ENCODE measurements around the gene TBL1X. TPM values are rescaled to one million over a fixed set of nuclear protein-coding genes. Genes with fewer than 3 reads are reported as not detected.

Gene TBL1X
- total RNA-seq, 6 donors from 2014 or later, result 6.3 to 21.4 (median 12.8) TPM

DNA sequence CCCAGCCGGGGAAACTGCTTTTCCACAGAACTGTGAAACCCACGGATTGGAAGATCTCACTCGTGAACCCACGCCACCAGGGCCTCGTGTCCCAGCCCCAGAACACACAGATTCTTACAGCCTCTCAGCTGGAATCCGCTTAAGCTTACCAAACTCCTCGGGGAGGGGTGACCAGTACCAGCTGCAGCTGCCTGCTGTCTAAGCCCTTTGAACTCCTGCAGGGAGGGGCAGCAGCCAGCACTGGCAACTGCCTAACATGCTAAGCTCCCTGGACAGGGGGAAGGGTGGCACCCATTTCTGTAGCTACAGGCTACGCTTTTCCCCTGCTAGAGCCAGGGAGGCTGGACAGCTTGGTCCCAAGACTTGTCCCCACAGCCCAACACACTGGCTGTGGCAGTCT, 38.4 kb downstream of the TBL1X start:
- no peaks in the 10 kb centered on the region for H3K9me3 ChIP-seq
- no peak overlapping the region for H3K4me3 ChIP-seq
- DNase-seq (no peak), ATAC-seq (ENCODE audit: low FRiP score in 2 of 2) (no peak)
- H3K36me3 ChIP-seq, result peaks cover 0 to 5% (median 0%) of the 10 kb centered on the region in 4 donors
- TF ChIP-seq POLR2AphosphoS5 (IDR thresholded peaks at IDR 0.05), result no peak
- no peaks in the 10 kb centered on the region for H3K27me3 ChIP-seq
- H3K4me1 ChIP-seq, result no peaks in the 10 kb centered on the region
- WGBS, 2 donors, result 78 to 93% methylated on average over 5 to 8 of the region's 8 CpGs
- no peak overlapping the region for H3K27ac ChIP-seq

DNA sequence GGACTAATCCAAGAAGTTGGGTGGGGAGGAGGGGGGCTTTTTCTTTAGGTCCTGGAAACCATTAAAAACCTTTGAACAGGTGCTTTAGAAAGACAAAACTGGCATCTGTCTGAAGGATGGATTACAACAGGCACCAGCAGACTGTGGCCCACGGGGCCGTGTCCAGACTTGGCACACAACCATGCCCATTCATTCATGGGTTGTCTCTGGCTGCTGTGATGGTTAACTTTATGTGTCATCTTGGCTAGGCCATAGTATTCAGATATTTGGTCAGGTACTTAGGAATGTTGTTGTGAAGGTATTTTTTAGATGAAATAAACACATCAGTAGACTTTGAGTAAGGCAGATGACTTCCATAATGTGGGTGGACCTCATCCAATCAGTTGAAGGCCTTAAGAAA, 45.5 kb downstream of the TBL1X start:
- ATAC-seq (ENCODE audit: low FRiP score in 2 of 2) (no peak), DNase-seq (no peak)
- Histone ChIP-seq H3K27ac (no peak overlapping the region), H3K27me3 (no peaks in the 10 kb centered on the region), H3K4me1 (no peaks in the 10 kb centered on the region), H3K9me3 (no peaks in the 10 kb centered on the region), H3K36me3 (no peaks in the 10 kb centered on the region), H3K4me3 (no peak overlapping the region)
- TF ChIP-seq POLR2A (IDR thresholded peaks at IDR 0.05), result no peak
- no peak for TF ChIP-seq POLR2AphosphoS5 (IDR thresholded peaks at IDR 0.05)
- TF ChIP-seq EP300 (IDR thresholded peaks at IDR 0.05), result no peak
- TF ChIP-seq, protein P1, sequence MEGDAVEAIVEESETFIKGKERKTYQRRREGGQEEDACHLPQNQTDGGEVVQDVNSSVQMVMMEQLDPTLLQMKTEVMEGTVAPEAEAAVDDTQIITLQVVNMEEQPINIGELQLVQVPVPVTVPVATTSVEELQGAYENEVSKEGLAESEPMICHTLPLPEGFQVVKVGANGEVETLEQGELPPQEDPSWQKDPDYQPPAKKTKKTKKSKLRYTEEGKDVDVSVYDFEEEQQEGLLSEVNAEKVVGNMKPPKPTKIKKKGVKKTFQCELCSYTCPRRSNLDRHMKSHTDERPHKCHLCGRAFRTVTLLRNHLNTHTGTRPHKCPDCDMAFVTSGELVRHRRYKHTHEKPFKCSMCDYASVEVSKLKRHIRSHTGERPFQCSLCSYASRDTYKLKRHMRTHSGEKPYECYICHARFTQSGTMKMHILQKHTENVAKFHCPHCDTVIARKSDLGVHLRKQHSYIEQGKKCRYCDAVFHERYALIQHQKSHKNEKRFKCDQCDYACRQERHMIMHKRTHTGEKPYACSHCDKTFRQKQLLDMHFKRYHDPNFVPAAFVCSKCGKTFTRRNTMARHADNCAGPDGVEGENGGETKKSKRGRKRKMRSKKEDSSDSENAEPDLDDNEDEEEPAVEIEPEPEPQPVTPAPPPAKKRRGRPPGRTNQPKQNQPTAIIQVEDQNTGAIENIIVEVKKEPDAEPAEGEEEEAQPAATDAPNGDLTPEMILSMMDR (IDR thresholded peaks at IDR 0.05), result no peak
- 80 to 86% methylated on average over 1 to 2 of the region's 2 CpGs for WGBS, 2 donors

DNA sequence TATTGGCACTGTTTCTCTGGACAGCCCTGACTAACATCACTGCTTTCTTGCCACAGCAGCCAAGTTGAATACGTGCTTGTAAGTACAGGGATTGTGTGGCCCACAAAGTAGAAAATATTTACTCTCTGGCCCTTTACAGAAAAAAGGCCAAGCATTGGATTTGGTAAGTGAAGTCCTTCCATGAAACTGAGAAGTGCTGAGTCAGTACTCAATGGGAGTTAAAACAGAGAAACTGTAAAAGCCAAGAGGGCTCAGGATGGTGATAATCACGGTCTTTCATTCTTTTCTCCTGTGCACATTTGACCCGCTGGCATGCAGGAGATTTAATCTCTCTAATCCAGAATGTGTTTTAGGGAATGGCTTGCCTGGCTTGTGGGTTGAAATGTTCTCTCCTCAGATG, 46.1 kb downstream of the TBL1X start:
- ATAC-seq (ENCODE audit: low FRiP score in 2 of 2) (no peak), DNase-seq (no peak)
- no peak overlapping the region for H3K4me3 ChIP-seq
- H3K4me1 ChIP-seq, result no peaks in the 10 kb centered on the region
- H3K36me3 ChIP-seq, result no peaks in the 10 kb centered on the region
- H3K27me3 ChIP-seq, result no peaks in the 10 kb centered on the region
- H3K27ac ChIP-seq, result no peak overlapping the region
- TF ChIP-seq EP300 (IDR thresholded peaks at IDR 0.05) (no peak), POLR2AphosphoS5 (IDR thresholded peaks at IDR 0.05) (no peak), POLR2A (IDR thresholded peaks at IDR 0.05) (no peak)
- TF ChIP-seq, protein P1 (IDR thresholded peaks at IDR 0.05), result no peak
- H3K9me3 ChIP-seq, result no peaks in the 10 kb centered on the region
- 70 to 86% methylated on average over 3 of the region's 3 CpGs for WGBS, 2 donors

DNA sequence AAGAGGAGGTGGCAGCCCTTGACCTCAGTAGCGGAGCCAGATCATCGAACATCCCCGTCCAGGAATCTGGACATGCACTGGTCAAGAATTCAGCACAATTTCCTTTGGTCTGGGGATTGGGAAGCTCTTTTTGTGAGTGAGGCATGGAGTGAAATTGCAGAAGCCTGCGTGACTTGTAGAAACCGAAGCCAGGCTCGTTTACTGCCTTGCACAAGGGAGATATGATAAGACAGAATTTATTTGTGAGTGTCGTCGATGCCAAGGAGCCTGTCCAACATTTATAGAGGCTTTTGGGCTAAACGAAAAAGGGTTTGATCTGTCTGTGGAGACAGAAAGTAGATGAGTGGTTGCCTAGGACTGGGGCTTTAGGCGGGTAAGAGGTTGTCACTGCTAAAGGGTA, 50.6 kb downstream of the TBL1X start:
- TF ChIP-seq EP300 (IDR thresholded peaks at IDR 0.05), result no peak
- H3K27me3 ChIP-seq, result no peaks in the 10 kb centered on the region
- H3K9me3 ChIP-seq, result no peaks in the 10 kb centered on the region
- H3K4me1 ChIP-seq, result no peaks in the 10 kb centered on the region
- H3K27ac ChIP-seq, result no peak overlapping the region
- 67 to 82% methylated on average over 10 of the region's 10 CpGs for WGBS, 2 donors
- no peak overlapping the region for H3K4me3 ChIP-seq
- DNase-seq (no peak), ATAC-seq (ENCODE audit: low FRiP score in 2 of 2) (no peak)
- no peaks in the 10 kb centered on the region for H3K36me3 ChIP-seq

DNA sequence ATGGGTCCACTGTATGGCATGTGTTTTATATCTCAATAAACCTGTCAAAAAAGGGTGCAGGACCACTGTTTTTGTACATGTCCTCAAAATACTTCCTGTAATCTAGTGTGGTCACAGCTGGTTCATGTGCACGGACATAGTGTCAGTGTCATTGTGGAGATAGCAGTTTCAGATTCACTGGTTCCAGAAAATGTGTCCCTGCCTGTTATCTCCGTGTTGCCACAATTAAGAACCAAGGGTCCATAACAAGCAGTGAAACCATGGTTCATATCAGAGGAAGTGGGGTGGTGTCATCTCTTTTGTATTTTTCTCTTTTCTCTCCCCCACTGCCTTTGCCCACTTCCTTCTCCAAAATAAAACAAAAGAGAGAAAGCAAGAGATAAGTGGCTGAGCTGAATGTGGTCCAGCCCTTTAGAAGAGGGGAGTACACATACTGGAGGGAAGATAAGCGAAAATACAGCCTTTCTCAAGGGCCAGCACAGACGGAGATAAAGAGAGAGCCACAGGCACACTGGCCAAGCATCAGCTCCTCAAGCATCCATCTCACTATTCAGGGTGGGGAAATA, 51.2 kb downstream of the TBL1X start:
- no peak overlapping the region for H3K4me3 ChIP-seq
- TF ChIP-seq POLR2A (IDR thresholded peaks at IDR 0.05) (no peak), POLR2AphosphoS5 (IDR thresholded peaks at IDR 0.05) (no peak), EP300 (IDR thresholded peaks at IDR 0.05) (no peak)
- TF ChIP-seq, protein P1 (IDR thresholded peaks at IDR 0.05), result no peak
- H3K27ac ChIP-seq, result no peak overlapping the region
- no peak for ATAC-seq (ENCODE audit: low FRiP score in 2 of 2)
- DNase-seq, result no peak
- no peaks in the 10 kb centered on the region for H3K9me3 ChIP-seq
- H3K27me3 ChIP-seq, result no peaks in the 10 kb centered on the region
- H3K36me3 ChIP-seq, result no peaks in the 10 kb centered on the region
- WGBS, 2 donors, result 37 to 46% methylated on average over 3 to 4 of the region's 4 CpGs
- no peaks in the 10 kb centered on the region for H3K4me1 ChIP-seq

DNA sequence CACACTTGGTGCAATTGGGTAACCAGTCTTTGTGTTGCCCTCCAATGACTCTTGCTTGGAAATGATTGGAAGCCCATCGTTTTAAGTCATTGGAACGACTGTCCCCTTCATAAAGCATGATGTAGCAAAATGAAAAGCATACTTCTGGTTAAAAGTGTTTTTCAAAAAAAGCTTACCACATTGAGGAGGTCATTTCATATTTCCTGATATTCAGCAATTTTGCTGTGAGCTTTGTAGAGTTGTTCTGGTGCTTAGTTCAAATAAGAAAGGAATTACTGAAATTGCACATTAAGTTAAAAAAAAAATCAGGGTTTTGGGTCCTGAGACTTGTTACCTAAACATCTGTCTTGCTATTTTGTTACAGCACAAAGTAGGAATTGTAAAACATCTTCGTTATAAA, 51.8 kb downstream of the TBL1X start:
- no peak for DNase-seq
- Histone ChIP-seq H3K27ac (no peak overlapping the region), H3K9me3 (no peaks in the 10 kb centered on the region), H3K4me1 (no peaks in the 10 kb centered on the region), H3K36me3 (no peaks in the 10 kb centered on the region), H3K27me3 (no peaks in the 10 kb centered on the region), H3K4me3 (no peak overlapping the region)
- 55 to 62% methylated on average over 3 of the region's 3 CpGs for WGBS, 2 donors
- no peak for TF ChIP-seq POLR2A (IDR thresholded peaks at IDR 0.05)
- no peak for ATAC-seq (ENCODE audit: low FRiP score in 2 of 2)
